GM21723 (cell line): ENCODE results near the gene DPP9.
A peak's percentile ranks its signal among the peaks of the same experiment; 100 is the strongest.

Source experiments
- ATAC-seq: cut with Tn5 transposase; IDR thresholded peaks from one replicate; pipeline ENCODE4 v1.9.1; 2021; ENCODE audit warnings: mild to moderate bottlenecking, moderate library complexity; ENCODE audit not compliant: unreplicated experiment

Gene DPP9

DNA sequence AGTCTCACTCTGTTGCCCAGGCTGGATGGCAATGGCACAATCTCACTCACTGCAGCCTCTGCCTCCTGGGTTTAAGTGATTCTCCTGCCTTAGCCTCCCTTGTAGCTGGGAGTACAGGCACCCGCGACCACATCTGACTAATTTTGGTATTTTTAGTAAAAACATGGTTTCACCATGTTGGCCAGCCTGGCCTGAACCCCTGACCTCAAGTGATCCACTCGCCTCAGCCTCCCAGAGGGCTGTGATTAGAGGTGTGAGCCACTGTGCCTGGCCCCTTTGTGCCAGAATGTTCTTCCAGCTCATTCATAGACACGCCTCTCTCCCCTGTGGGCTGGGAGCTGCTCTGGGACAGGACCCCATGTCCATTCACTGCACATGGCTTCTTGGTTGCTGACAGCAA, 62.6 kb downstream of the DPP9 start:
- ATAC-seq = no peak

GRCh38 chr19:4660181-4660791, 63.4 kb downstream of the DPP9 start:
- no peak for ATAC-seq

GRCh38 chr19:4657835-4658234, 65.8 kb downstream of the DPP9 start:
- ATAC-seq = no peak

DNA sequence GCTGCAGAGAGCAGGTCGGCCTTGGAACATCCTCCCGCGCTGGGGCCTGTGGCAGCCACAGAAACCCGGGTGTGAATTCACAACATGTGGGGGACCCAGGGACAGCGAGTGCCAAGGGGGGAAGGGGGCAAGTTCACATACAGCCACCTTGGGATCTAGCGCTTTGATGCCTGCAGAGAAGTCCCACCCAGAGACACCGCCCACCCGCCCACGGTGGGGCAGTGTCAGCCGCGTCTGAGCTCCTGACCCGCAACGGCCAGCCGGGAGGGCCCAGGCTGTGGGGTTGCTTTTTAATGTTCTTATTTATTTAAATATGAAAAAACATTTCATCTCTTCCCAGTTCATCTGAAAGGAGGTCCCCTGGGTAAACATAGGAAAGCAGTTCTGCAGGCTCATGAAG, 66.4 kb downstream of the DPP9 start:
- ATAC-seq = no peak

DNA sequence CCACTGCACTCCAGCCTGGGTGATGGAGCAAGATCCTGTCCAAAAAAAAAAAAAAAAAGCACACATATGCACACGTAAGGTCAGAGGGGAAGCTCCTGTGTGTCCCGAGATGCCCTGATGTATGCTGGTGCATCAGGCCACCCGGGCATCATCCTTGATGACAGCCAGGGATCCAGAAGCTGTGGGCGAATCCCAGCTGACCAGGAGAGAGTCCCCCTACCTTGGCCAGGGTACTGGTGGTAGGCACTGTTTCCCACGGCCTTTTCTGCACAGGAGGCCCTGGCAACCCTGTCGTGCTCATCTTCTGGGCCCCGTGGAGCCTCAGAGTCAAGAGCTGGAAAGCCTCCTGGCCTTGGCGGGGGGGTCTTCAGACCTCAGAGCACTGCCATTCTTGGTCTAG, 67.5 kb downstream of the DPP9 start:
- no peak for ATAC-seq

DNA sequence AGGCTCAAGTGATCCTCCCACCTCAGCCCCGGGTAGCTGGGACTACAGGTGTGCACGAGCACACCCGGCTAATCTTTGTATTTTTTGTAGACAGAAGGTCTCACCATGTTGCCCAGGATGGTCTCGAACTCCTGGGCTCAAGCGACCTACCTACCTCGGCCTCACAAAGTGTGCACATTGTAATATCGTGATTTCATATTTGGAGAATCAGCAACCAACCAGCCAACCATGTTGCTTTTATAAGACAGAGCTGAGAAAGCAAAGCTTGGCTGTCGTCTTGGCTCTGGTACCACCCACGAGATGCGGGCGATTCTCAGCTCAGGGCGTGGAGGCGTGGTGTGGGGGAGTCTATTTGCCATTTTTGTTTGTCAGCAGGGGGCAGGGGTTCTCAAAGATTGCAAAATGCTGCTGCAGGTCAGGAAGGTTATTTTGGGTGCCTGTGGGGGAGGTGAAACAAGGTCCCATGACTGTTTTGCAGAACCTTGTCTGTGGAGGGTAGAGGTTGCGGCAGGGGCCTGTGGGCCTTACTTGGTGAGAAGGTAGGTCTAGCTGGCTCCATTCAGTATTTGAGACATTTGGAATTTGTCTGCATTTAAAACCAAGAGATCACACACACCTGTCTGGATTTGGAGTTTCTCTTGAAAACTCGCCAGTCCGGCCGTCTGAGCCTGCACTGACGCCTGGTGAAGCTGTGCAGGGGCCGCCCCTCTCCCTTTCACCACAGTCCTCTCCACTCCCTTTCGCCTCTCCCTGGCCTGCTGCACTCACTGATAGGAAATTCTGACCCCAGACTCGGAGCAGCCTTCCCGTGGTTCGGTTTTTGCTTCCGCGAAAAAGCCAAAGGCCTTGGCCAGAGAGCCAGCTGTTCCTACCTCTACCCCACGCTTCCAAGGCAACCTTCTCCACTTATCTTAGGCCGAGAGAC, 68.9 kb downstream of the DPP9 start:
- ATAC-seq = no peak

DNA sequence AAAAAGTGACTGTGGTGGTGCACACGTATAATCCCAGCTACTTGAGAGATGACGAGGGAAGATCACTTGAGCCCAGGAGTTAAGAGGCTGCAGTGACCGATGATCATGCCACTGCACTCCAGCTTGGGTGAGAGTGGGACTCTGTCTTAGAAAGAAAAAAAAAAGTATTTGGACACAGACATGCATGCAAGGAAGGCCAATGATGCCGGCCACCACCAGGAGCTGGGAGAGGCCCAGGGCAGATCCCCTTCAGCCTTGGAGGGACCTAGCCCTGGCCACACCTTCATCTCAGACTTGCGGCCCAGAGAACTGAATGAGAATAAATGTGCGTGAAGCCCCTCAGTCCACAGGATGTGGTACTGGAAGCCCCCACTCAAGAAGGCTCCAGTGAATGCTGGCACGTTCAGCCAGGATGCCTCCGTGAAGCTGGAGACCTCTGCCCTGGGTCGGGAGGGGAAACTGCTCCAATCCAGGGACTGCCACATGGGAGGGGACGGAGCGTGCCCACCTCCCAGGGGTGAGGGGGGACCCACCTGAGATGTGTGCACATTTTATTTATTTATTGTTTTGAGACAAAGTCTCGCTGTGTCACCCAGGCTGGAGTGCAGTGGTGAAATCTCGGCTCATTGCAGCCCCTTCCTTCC, 69.7 kb downstream of the DPP9 start:
- no peak for ATAC-seq

DNA sequence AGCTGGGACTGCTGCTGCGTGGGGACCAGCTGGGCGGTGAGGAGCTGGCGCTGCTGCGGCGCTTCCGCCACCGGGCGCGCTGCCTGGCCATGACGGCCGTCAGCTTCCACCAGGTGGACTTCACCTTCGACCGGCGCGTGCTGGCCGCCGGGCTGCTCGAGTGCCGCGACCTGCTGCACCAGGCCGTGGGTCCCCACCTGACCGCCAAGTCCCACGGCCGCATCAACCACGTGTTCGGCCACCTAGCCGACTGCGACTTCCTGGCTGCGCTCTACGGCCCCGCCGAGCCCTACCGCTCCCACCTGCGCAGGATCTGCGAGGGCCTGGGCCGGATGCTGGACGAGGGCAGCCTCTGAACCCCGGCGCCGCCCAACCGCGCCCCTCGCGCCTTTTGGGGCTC, 71.6 kb downstream of the DPP9 start:
- no peak for ATAC-seq

DNA sequence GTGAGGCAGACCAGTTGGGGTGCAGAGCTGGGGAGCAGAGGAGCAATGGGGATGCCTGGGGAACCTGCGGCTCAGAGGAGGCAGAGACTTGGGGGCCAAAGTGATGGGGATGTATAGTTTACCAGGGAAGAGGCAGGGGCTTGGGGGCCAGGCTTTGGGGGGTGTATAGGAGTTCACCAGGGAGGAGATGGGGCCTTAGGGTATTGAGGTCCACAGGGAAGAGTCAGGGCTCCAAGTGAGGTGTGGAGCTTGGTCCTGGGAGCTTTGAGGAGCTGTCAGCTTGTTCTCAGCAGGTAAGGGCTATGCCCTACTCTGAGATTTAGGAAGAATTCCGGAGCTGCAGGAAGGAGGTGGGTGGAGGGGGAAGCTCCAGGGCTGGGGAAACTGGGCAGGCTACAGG, 73.5 kb downstream of the DPP9 start:
- ATAC-seq = no peak

DNA sequence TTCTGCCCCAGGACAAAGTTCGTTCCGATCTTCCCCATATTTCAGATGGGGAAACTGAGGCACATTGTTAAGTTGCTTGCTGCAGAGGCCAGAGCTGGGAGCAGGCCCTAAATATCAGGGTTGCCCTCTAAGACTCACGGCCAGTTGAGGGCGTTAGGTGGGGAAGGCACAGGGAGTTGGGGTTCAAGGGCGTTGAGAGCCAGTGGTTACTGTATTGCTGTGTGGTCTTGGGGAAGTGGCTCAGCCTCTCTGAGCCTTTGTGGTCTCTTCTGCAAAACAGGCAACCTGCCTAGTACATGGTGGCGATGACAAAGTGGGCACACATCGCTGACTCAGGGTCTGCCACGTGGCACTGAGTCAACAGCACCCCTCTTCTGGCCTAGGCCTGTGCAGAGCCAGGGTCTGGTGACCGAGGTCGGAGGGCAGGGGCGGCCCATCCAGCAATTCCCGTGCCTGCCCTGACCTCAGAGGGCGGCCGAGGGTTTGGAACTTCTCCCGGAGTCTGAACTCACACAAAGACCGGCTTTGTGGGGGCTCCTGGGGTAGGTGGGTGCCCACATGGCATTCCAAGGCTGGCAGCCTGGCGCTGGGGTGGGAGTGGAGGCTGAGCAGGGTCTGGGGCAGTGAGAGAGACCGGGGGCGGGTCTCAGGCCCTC, 74.1 kb downstream of the DPP9 start:
- ATAC-seq = no peak

GRCh38 chr19:4647676-4648644, 75.7 kb downstream of the DPP9 start:
- no peak for ATAC-seq

- ATAC-seq = no peak
Measured at GRCh38 chr19:4645718-4646117, 77.9 kb downstream of the DPP9 start.

GRCh38 chr19:4642625-4643024, 81.0 kb downstream of the DPP9 start:
- ATAC-seq = no peak

DNA sequence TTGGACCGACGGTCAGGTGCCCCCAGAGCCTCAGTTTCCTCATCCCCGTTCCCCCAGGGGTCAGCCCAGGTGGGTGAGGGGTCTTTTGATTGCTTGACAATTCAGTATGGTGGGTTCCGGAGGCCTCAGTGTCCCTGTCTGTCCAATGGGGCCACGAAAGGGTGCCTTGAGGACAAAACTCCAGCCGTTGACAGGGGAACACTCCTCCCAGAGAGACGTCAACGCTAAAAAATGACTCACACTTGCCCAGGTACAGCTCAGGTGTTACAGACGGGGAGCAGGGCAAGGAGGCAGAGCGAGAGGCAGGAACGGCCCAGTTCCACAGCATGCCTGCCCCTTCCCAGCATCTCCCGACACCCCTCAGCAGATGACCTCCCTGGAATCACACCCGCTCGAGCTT, 82.5 kb downstream of the DPP9 start:
- no peak for ATAC-seq

- no peak for ATAC-seq
Measured at GRCh38 chr19:4640247-4641000, 83.2 kb downstream of the DPP9 start.

GRCh38 chr19:4639531-4640246, 84.0 kb downstream of the DPP9 start:
- peak; percentile 14 for ATAC-seq

DNA sequence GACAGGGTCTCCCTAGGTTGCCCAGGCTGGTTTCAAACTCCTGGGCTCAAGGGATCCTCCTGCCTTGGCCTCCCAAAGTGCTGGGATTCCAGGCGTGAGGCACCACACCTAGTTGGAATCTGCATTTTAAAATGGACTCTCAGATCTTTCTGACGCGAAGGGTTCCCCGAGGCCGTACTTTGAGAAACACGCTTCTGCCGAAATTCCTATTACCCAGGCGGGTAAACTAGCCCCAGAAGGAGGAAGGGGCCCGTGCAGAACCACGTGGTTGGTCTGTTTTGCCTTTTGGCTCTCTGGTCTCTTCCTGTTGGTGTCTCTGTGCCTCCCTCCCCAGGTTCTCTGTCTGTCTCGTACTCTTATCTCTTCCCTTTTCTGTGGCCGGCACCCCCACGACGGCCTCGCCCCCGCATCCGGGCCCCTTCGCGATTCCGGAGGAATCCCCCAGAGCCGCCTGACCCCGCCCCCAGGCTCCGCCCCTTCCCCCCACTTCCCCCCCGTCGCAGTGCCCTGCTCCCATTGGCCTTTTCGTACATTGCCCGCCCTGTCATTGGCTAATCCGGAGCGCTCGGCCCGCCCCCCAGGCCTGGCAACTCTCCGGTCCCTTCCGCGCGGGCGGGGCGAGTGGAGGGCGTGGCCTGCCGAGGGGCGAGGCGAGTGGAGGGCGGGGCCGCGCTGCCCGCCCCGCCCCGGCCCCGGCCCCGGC, 84.7 kb downstream of the DPP9 start, which contains the start of gene TNFAIP8L1:
TSS of gene TNFAIP8L1 (plus strand) at position 689 of the 703 bp plus-strand sequence. CDS start 12,354 bp downstream, outside the sequence.
- ATAC-seq = peak; percentile 74

- ATAC-seq = no peak
Measured at GRCh38 chr19:4638317-4638716, 85.3 kb downstream of the DPP9 start.
